ENCODE measurements around the gene WFDC8.
A peak's percentile ranks its signal among the peaks of the same experiment; 100 is the strongest.
"Not testable (repeated sequence)": the region's sequence is repeated elsewhere in the genome, so short reads cannot be mapped to it uniquely, and the experiment has no call there.

The WFDC8 gene

DNA sequence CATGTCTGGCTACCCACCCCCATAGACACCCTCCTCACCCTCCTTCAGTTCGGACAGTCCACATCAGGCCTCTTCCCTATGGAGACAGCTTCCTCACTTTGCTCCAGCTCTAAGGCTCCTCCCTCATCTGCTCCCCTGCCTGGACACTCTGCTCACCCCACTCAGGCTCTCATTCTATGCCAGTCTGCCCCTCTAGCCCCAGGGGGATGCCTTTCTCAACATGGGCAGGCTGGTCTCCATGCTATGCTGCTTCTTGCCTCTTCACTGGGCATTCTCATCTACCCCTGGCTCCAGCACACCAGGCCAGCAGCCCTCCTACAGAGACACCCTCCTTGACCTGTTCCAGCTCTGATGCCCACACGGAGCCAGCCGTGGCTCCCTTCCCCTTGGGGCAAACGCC is at the start of gene WFDC8:
WFDC8 (minus strand) TSS at position 101 of the 400 bp plus-strand sequence; CDS start at position 64, 37 bp downstream.
- Mint-ChIP-seq H3K27me3 (peaks cover 8% of the 10 kb centered on the region), H3K4me1 (no peaks in the 10 kb centered on the region), H3K9me3 (no peaks in the 10 kb centered on the region), H3K27ac (no peak within 1 kb of the TSS), H3K4me3 (no peak within 1 kb of the TSS), H3K36me3 (no peaks in the 10 kb centered on the region)

DNA sequence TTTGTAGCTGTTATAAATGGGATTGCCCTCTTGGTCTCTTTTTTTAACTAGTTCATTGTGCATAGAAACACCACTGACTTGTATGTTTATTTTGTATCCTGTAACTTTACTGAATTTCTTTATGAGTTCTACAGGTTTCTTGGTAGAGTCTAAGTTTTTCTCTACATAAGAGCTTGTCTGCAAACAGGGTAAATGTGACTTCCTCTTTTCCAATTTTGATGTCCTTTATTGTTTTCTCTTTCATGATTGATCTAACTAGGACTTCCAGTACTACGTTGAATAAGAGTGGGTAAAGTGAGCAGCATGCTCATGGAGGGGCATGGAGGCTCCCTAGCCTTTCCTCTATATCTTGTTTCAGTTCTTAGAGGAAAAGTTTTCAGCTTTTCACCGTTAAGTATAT is 47.5 kb upstream of the WFDC8 start:
- no peak overlapping the region for H3K4me3 Mint-ChIP-seq
- H3K4me1 Mint-ChIP-seq, result no peaks in the 10 kb centered on the region
- H3K36me3 Mint-ChIP-seq, result no peaks in the 10 kb centered on the region
- H3K9me3 Mint-ChIP-seq, result no peaks in the 10 kb centered on the region
- H3K27me3 Mint-ChIP-seq, result peaks cover 10% of the 10 kb centered on the region
- H3K27ac Mint-ChIP-seq, result no peak overlapping the region

DNA sequence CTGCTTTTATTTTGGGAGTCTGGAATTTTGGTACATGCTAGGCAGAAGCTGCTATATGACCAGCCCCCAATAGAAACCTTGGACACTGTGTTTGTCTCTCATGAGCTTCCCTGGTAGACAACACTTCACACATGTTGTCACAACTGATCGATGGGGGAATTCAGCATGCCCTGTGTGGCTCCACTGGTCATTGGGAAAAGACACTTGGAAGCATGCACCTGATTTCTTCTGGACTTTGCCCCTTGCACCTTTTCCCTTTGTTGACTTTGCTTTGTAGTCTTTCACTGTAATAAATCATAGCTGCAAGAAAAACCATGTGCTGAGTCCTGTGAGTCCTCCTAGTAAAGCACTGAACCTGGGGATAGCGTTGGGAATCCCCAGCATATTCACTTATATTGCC is 42.5 kb upstream of the WFDC8 start:
- Mint-ChIP-seq H3K27ac (no peak overlapping the region), H3K4me1 (no peaks in the 10 kb centered on the region), H3K27me3 (peaks cover 4% of the 10 kb centered on the region), H3K36me3 (no peaks in the 10 kb centered on the region), H3K9me3 (peaks cover 5% of the 10 kb centered on the region), H3K4me3 (no peak overlapping the region)

DNA sequence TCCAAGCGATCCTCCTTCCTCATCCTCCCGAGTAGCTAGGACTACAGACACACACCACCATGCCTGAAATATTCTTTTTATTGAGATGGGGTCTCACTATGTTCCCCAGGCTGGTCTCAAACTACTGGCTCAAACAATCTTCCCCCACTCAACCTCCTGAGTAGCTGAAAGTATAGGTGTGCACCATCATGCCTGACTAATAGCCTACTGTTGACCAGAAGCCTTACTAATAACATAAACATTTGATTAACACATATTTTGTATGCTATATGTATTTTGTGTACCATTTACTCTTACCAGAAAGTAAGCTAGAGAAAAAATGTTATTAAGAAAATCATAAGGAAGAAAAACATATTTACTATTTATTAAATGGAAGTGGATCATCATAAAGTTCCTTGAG is 38.5 kb upstream of the WFDC8 start:
- Mint-ChIP-seq H3K36me3 (no peaks in the 10 kb centered on the region), H3K4me1 (no peaks in the 10 kb centered on the region), H3K27ac (no peak overlapping the region), H3K4me3 (no peak overlapping the region), H3K9me3 (peaks cover 5% of the 10 kb centered on the region), H3K27me3 (peaks cover 5% of the 10 kb centered on the region)

DNA sequence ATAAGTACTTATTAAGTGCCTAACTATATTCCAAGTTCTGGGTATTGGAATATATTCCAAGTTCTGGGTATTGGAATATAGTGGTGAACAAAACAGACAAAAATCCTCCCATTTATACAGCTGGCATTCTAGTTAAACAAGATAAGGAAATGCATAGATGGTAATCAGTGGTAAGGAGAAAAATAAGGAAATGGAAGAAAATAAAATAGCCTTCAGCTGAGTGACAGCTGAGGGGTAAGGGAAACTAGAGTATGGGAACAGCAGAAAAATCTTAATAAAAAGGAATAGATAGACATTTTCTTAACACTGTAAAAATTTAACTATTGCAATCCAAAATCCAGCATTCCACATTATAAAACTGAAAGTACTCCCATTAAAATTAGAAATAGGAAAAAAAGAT is 33.2 kb upstream of the WFDC8 start:
- no peak overlapping the region for H3K4me3 Mint-ChIP-seq
- peaks cover 3% of the 10 kb centered on the region for H3K36me3 Mint-ChIP-seq
- peaks cover 6% of the 10 kb centered on the region for H3K9me3 Mint-ChIP-seq
- H3K27ac Mint-ChIP-seq, result no peak overlapping the region
- peaks cover 11% of the 10 kb centered on the region for H3K4me1 Mint-ChIP-seq
- H3K27me3 Mint-ChIP-seq, result peaks cover 9% of the 10 kb centered on the region

DNA sequence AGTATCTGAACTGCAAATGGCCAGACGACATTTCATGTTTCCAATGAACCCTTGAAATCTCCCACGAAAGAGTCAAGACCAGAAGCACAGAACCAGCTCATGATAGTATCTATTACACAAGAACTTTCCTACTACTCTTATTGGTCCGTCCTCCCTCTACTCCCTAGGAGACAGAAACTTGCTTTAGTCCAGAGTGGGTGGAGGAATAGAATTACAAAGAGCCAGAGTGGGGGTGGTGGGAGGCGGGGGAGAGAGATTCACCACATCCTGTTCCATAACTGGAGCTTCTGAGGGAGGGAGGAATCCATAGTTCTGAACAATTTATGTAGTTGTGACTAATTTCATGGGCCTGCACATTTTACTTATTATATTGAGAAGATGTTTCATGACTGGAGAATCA is 32.0 kb upstream of the WFDC8 start:
- peaks cover 17% of the 10 kb centered on the region for H3K4me1 Mint-ChIP-seq
- H3K36me3 Mint-ChIP-seq, result peaks cover 4% of the 10 kb centered on the region
- H3K27ac Mint-ChIP-seq, result peak overlapping the region; percentile 9
- no peak overlapping the region for H3K4me3 Mint-ChIP-seq
- peaks cover 9% of the 10 kb centered on the region for H3K9me3 Mint-ChIP-seq
- peaks cover 9% of the 10 kb centered on the region for H3K27me3 Mint-ChIP-seq

DNA sequence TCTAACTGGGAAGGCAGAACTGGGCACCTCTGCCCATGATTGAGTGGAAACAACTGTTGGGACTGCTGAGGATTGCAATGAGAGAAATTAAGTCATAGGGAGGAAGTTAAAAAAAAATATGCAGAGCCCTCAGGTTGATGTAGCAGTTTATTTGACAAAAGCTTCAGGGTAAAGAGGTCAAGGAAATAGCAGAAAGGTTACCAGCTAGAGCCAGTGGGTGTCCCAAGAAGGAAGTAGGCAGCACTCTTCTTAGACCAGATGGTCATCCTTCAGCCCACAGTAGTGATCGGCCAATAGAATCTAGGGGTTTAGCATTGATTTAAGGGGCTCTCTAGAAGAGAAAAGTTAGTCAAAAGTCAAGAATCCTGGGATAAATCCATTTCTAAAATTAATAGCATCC is 28.7 kb upstream of the WFDC8 start:
- Mint-ChIP-seq H3K27ac (no peak overlapping the region), H3K4me3 (no peak overlapping the region), H3K9me3 (peaks cover 9% of the 10 kb centered on the region), H3K4me1 (peaks cover 19% of the 10 kb centered on the region), H3K36me3 (peaks cover 6% of the 10 kb centered on the region), H3K27me3 (peaks cover 16% of the 10 kb centered on the region)

DNA sequence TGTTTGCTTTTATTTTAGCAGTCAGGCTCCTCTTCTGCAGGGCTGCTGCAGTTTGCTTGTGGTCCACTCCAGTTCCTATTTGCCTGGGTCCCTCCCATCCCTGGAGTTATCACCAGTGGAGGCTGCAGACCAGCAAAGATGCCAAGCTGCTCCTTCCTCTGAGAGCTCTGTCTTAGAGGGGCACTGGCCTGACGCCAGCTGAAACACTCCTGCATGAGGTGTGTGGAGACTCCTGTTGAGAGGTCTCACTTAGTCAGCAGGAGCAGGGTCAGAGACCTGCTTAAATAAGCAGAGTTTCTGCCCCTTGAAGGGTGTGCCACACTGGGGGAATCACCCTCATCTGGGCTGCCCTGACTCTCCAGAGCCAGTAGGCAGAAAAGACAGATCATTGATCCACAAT is 16.2 kb upstream of the WFDC8 start:
- no peaks in the 10 kb centered on the region for H3K36me3 Mint-ChIP-seq
- no peaks in the 10 kb centered on the region for H3K9me3 Mint-ChIP-seq
- H3K4me1 Mint-ChIP-seq, result no peaks in the 10 kb centered on the region
- H3K27ac Mint-ChIP-seq, result no peak overlapping the region
- H3K4me3 Mint-ChIP-seq, result no peak overlapping the region
- peaks cover 21% of the 10 kb centered on the region for H3K27me3 Mint-ChIP-seq

DNA sequence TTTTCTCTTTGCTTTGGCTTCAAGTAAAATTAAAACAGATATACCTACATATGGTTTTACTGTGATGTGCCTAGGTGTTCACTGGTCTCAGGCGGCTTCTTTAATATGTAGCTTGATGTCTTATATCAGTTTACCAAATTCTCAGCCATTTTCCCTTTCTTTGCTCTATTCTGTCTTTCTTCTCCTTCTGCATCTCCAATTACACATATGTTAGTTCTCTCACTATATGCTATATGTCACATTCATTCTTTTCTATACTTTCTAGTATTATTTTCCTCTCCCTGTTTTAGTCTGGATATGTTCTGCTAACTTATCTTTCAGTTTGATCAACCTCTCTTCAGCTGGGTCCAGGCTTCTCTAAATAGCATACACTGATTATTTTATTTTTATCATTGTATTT is 14.4 kb upstream of the WFDC8 start:
- Mint-ChIP-seq H3K27me3 (peaks cover 19% of the 10 kb centered on the region), H3K27ac (no peak overlapping the region), H3K4me1 (no peaks in the 10 kb centered on the region), H3K36me3 (no peaks in the 10 kb centered on the region), H3K4me3 (no peak overlapping the region), H3K9me3 (no peaks in the 10 kb centered on the region)

DNA sequence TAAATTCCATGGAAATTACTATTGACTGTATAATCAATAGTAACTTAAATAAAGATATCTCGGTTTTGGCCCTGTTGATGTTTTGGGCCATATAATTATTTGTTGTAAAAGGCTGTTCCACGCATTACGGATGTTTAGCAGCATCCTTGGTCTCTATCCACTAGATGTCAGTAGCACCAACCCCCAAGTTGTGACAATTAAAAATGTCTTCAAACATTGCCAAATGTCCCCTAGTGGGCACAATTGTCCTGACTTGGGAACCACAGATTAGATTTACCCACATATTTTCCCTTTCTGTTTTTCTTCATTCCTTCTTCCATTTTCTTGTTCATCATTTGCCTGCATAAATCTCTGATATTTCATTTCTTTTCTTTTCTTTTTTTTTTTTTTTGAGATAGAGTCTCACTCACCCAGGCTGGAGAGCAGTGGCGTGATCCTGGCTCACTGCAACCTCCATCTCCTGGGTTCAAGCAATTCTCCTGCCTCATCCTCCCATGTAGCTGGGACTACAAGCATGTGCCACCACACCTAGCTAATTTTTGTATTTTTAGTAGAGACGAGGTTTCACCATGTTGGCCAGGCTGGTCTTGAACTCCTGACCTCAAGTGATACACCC is 13.6 kb upstream of the WFDC8 start:
- Mint-ChIP-seq H3K27ac (no peak overlapping the region), H3K4me3 (no peak overlapping the region), H3K9me3 (no peaks in the 10 kb centered on the region), H3K27me3 (peaks cover 15% of the 10 kb centered on the region), H3K4me1 (no peaks in the 10 kb centered on the region), H3K36me3 (no peaks in the 10 kb centered on the region)

DNA sequence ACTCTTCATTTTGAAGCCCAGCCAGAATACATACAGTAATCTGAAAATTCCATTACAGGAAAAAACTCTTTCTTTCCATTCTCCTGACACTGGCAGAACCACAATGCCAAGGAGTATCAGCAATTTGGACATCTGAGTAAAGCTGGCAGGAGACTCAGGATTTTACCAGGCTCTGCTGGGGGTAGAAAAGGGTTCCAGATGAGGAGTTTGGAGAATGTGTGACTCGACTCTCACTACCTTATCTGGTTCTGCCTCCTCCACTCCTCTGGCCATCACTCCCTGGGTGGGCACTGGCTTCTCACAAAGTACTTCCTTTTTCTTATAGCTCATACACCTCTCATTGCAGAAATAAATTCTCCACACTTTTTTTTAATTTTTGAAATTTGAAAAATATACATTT is 10.6 kb upstream of the WFDC8 start:
- Mint-ChIP-seq H3K27ac (no peak overlapping the region), H3K4me1 (no peaks in the 10 kb centered on the region), H3K4me3 (no peak overlapping the region), H3K9me3 (no peaks in the 10 kb centered on the region), H3K27me3 (peaks cover 9% of the 10 kb centered on the region), H3K36me3 (no peaks in the 10 kb centered on the region)

DNA sequence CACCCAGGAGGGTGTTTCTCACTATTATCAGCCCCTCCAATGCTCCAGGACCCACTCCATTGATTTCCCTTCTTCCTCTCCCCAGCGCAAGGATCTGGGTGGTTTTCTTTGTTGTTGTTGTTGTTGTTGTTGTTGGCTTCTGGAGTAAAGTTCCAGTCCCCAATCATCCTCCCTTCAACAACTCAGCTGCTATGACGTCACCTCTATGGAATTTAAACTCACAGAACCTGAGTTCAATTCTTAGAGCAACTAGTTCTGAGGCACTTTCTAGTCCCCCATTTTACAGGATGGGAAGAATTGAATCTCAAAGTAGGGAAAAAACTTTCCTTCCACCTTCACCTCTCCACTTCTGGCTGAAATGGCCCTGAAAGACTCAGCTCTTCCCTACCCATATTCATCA is 9.7 kb upstream of the WFDC8 start:
- no peaks in the 10 kb centered on the region for H3K9me3 Mint-ChIP-seq
- no peak overlapping the region for H3K27ac Mint-ChIP-seq
- no peak overlapping the region for H3K4me3 Mint-ChIP-seq
- no peaks in the 10 kb centered on the region for H3K36me3 Mint-ChIP-seq
- peaks cover 7% of the 10 kb centered on the region for H3K27me3 Mint-ChIP-seq
- no peaks in the 10 kb centered on the region for H3K4me1 Mint-ChIP-seq

DNA sequence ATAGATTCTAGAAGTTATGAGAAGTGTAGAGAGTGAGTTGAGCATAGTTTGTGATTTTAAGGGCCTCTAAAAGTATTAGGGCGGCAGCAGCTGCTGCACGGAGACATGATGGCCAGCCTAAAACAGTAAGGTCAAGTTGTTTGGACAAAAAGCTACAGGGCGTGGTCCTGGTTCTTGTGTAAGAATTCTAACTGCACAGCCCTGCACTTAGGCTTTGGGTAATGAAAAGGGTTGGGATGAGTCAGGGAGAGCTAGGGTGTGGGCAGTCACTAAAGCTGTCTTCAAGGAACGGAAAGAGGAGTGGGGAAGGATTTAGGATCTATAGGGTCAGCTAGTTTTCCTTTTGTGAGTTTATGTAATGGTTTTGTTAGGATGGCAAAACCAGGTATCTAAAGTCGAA is 6.9 kb upstream of the WFDC8 start:
- H3K27me3 Mint-ChIP-seq, H3K27ac Mint-ChIP-seq, H3K4me1 Mint-ChIP-seq, H3K4me3 Mint-ChIP-seq, H3K9me3 Mint-ChIP-seq, H3K36me3 Mint-ChIP-seq: not testable (repeated sequence)

DNA sequence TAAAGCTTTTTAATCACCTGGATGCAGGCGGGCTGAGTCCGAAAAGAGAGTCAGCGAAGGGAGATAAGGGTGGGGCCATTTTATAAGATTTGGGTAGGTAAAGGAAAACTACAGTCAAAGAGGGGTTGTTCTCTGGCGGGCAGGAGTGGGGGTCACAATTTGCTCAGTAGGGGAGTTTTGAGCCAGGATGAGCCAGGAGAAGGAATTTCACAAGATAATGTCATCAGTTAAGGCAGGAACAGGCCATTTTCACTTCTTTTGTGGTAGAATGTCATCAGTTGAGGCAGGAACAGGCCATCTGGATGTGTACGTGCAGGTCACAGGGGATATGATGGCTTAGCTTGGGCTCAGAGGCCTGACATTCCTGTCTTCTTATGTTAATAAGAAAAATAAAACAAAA is 5.2 kb upstream of the WFDC8 start:
- not testable (repeated sequence) for H3K9me3 Mint-ChIP-seq, H3K27ac Mint-ChIP-seq, H3K4me1 Mint-ChIP-seq, H3K4me3 Mint-ChIP-seq, H3K27me3 Mint-ChIP-seq, H3K36me3 Mint-ChIP-seq

DNA sequence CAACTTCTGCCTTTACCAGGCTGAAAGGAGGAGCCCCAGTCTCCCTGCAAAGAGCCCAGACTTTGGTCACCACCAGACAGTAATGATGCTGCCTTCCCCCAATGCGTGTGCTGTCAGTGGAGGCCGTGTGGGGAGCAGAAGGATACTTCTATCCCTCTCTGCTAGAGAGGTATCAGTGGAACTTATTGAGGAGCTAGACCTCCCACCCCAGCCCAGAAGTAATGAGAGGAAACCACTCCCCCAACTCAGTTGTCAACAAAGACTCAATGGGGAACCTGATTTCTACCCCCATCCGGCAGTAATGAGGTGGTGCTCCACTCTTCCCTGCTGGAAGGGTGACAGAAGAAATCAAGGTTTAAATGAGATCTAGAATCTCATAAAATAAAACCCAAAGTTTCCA is 4.4 kb upstream of the WFDC8 start:
- H3K4me1 Mint-ChIP-seq, result no peaks in the 10 kb centered on the region
- H3K36me3 Mint-ChIP-seq, result no peaks in the 10 kb centered on the region
- H3K27me3 Mint-ChIP-seq, result peaks cover 4% of the 10 kb centered on the region
- no peak overlapping the region for H3K27ac Mint-ChIP-seq
- no peak overlapping the region for H3K4me3 Mint-ChIP-seq
- H3K9me3 Mint-ChIP-seq, result no peaks in the 10 kb centered on the region

DNA sequence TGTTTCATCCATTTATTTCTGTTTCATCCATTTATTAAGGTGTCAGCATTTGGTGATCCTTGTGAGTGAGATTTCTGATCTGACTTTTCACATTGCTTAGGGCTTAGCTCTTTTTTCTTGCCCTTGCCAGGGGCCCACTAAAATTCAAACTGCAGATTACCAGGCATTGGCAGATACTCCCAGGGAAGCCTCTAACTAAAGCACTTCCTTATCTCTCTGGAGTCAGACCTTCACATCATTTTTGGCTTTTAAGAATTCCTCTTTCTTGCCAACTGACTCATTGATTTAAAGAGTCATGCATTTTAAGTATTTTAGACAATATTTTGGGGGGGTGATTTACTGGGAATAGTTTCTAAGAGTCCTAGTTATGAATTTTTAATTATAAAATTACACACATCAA is 2.6 kb upstream of the WFDC8 start:
- Mint-ChIP-seq H3K36me3 (no peaks in the 10 kb centered on the region), H3K27ac (no peak overlapping the region), H3K4me3 (no peak overlapping the region), H3K9me3 (no peaks in the 10 kb centered on the region), H3K4me1 (no peaks in the 10 kb centered on the region), H3K27me3 (peaks cover 4% of the 10 kb centered on the region)

DNA sequence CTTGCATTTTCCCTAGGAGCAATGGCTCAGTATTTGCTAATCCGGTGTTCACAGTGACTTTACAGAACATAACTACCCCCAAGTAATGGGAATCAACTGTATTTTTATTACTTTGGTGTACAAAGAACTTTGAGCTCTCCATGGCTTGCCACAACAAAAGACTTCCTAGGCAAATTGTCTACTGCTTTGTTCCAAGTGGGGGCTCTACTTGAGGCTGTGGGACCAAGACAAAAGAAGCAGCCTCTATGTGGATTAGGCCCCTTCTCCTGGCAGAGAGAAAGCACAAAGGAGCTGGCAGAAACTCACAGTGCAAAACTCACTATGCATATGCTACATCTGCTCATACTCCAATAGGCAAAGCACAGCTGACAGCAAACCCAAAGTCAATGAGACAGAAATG is 853 bp downstream of the WFDC8 start:
- no peaks in the 10 kb centered on the region for H3K36me3 Mint-ChIP-seq
- no peak overlapping the region for H3K27ac Mint-ChIP-seq
- no peak overlapping the region for H3K4me3 Mint-ChIP-seq
- peaks cover 9% of the 10 kb centered on the region for H3K27me3 Mint-ChIP-seq
- no peaks in the 10 kb centered on the region for H3K9me3 Mint-ChIP-seq
- no peaks in the 10 kb centered on the region for H3K4me1 Mint-ChIP-seq

Measured in activated naive CD4-positive, alpha-beta T cell treated with anti-CD3 and anti-CD28 coated beads, Interleukin-2, amount 50 U/mL, for 24 hours (primary cell).